Endothelial cell of umbilical vein (primary cell): ENCODE measurements around the gene TNIK. TPM values are rescaled to one million over a fixed set of nuclear protein-coding genes. Genes with fewer than 3 reads are reported as not detected.

Experiments used
- BruUV-seq: library from RNA; stranded (reverse); fragments of 400-500 nt; replicated peaks from 2 replicates; lab custom pipeline; 2021; lab: Mats Ljungman, UMichigan
- CTCF ChIA-PET: fragments of 300-600, 350-600 bp; sonication (Branson Sonifier 250); formaldehyde crosslinking; loops from one replicate; lab custom pipeline; 2021; ENCODE audit warnings: antibody characterized with exemption, inconsistent platforms; lab: Charles Lee
- POLR2A ChIA-PET: fragments of 300-600, 350-600 bp; sonication (Branson Sonifier 250); formaldehyde crosslinking; loops from one replicate; lab custom pipeline; 2021; ENCODE audit warnings: antibody characterized with exemption, inconsistent platforms; lab: Charles Lee
- DNase-seq: peaks from one replicate; pipeline ENCODE4 v3.0.0-alpha.2; 2011; ENCODE audit warnings: low read depth, low spot score
- FAIRE-seq: peaks from 2 replicates; lab custom pipeline; 2011; peaks lifted over from hg19 to GRCh38; lab: Jason Lieb, UNC
- H2AFZ ChIP-seq: 2 replicates; pipeline ENCODE4 v1.6.0; 2012; ENCODE audit warnings: low read depth, low read length, control low read depth, inconsistent platforms
- H3K27ac ChIP-seq: 2 replicates; pipeline ENCODE4 v1.5.1; 2011; ENCODE audit warnings: low read depth, mild to moderate bottlenecking, control low read depth, low read length, moderate library complexity; ENCODE audit not compliant: insufficient read depth
- H3K27me3 ChIP-seq, 2 experiments: 2 replicates each; pipeline versions ENCODE4 v1.6.0 to v1.6.1; 2011; ENCODE audit warnings: low read length in 2 of 2, mixed read lengths in 1 of 2; ENCODE audit not compliant: control insufficient read depth in 2 of 2, insufficient read depth in 2 of 2
- H3K36me3 ChIP-seq, 2 experiments: 2 replicates in 1 of 2; 3 replicates in 1 of 2; pipeline ENCODE4 v1.5.1; 2011; ENCODE audit warnings: low read length in 2 of 2, mild to moderate bottlenecking in 1 of 2, moderate library complexity in 1 of 2; ENCODE audit not compliant: control insufficient read depth in 2 of 2, insufficient read depth in 2 of 2; ENCODE audit errors: extremely low read depth in 1 of 2
- H3K4me1 ChIP-seq: 3 replicates; pipeline ENCODE4 v1.5.1; 2011; ENCODE audit warnings: mild to moderate bottlenecking, low read length; ENCODE audit not compliant: control insufficient read depth, insufficient read depth; ENCODE audit errors: extremely low read depth
- H3K4me2 ChIP-seq: 2 replicates; pipeline ENCODE4 v1.6.1; 2011; ENCODE audit warnings: low read length, control low read depth, mixed read lengths; ENCODE audit not compliant: insufficient read depth
- H3K4me3 ChIP-seq, 3 experiments: fragments of 200-600 bp in 1 of 3; sonication (generic), shearing (Covaris generic) in 1 of 3; replicated peaks in 1 of 3; 2 replicates each; pipeline ENCODE4 v1.5.1; 2011 to 2016; ENCODE audit warnings: control low read depth in 3 of 3, low read length in 3 of 3, mild to moderate bottlenecking in 2 of 3, inconsistent platforms in 1 of 3, low read depth in 1 of 3, moderate library complexity in 1 of 3; ENCODE audit not compliant: insufficient read depth in 1 of 3
- H3K79me2 ChIP-seq: 2 replicates; pipeline ENCODE4 v1.6.0; 2012; ENCODE audit warnings: low read length, inconsistent platforms; ENCODE audit not compliant: control insufficient read depth, insufficient read depth
- H3K9ac ChIP-seq: replicated peaks from 2 replicates; pipeline ENCODE3; 2011; ENCODE audit warnings: low read length, control low read depth; ENCODE audit not compliant: insufficient read depth; ENCODE audit errors: extremely low read depth
- H3K9me1 ChIP-seq: replicated peaks from 3 replicates; pipeline ENCODE4 v1.6.0; 2011; ENCODE audit warnings: mild to moderate bottlenecking, low read length; ENCODE audit not compliant: control insufficient read depth, insufficient read depth; ENCODE audit errors: extremely low read depth
- H3K9me3 ChIP-seq: replicated peaks from 2 replicates; pipeline ENCODE4 v1.5.1; 2012; ENCODE audit warnings: low read length, inconsistent platforms; ENCODE audit not compliant: control insufficient read depth, insufficient read depth
- H4K20me1 ChIP-seq: replicated peaks from 2 replicates; pipeline ENCODE3; 2011; ENCODE audit warnings: mild to moderate bottlenecking, low read length; ENCODE audit not compliant: control insufficient read depth, insufficient read depth; ENCODE audit errors: extremely low read depth
- FOS ChIP-seq: IDR thresholded peaks from 2 replicates; pipeline ENCODE4 v1.6.1; 2011; ENCODE audit warnings: mild to moderate bottlenecking, low read length, moderate library complexity, borderline replicate concordance; ENCODE audit not compliant: insufficient read depth
- GATA2 ChIP-seq: IDR thresholded peaks from 2 replicates; pipeline ENCODE4 v1.7.0; 2011; ENCODE audit warnings: low read depth, mild to moderate bottlenecking, moderate library complexity, mixed read lengths, low read length; ENCODE audit not compliant: insufficient read length, insufficient read depth
- JUN ChIP-seq: IDR thresholded peaks from 2 replicates; pipeline ENCODE4 v1.6.1; 2011; ENCODE audit warnings: borderline replicate concordance, low read depth; ENCODE audit not compliant: insufficient read length, insufficient read depth
- MAX ChIP-seq: IDR thresholded peaks from 2 replicates; pipeline ENCODE4 v1.6.1; 2011; ENCODE audit not compliant: insufficient read depth, insufficient read length
- MYC ChIP-seq: IDR thresholded peaks from one replicate; pipeline ENCODE4 v1.6.1; 2011; ENCODE audit warnings: mild to moderate bottlenecking, low read depth, low read length
- POLR2A ChIP-seq: IDR thresholded peaks from 2 replicates; pipeline ENCODE4 v1.6.1; 2012; ENCODE audit warnings: low read depth, mild to moderate bottlenecking, control low read depth, low read length
- POLR2AphosphoS5 ChIP-seq: IDR thresholded peaks from 2 replicates; pipeline ENCODE4 v1.6.1; 2012; ENCODE audit warnings: low read depth, mild to moderate bottlenecking, control low read depth, low read length, moderate library complexity; ENCODE audit not compliant: insufficient read depth
- dilution Hi-C: fragments of 300-500 bp; cut with MboI; formaldehyde crosslinking; loops from one replicate; pipeline ENCODE4 v1.15.0; 2019; ENCODE audit warnings: low sequenced_read_pairs; ENCODE audit not compliant: extremely low pct_ligation_motif_present
- intact Hi-C: fragments of 100-400 bp; cut with micrococcal nuclease; formaldehyde crosslinking; loops from one replicate; pipeline ENCODE4 v1.10.0; 2022
- polyA plus RNA-seq, 4 experiments: library from polyadenylated mRNA; depleted of rRNA in 3 of 4; stranded (reverse) in 3 of 4; unstranded in 1 of 4; fragments of >200 nt; gene quantifications; 2 replicates each; pipeline versions ENCODE4 v1.2.1 to v1.2.3, GENCODE V29; 2011 to 2012; ENCODE audit warnings: missing spikeins in 1 of 4
- total RNA-seq: library from RNA; stranded (reverse); gene quantifications from 2 replicates; pipeline ENCODE4 v1.2.3, GENCODE V29; 2021
- TF ChIP-seq, protein P1 (sequence below), 2 donors: IDR thresholded peaks; 1 replicate in 1 of 2; 2 replicates in 1 of 2; pipeline ENCODE4 v1.5.1; 2011; ENCODE audit warnings: low read length in 2 of 2, mild to moderate bottlenecking in 2 of 2, moderate library complexity in 2 of 2, control low read depth in 1 of 2, inconsistent platforms in 1 of 2, low read depth in 1 of 2; ENCODE audit not compliant: insufficient read depth in 1 of 2; ENCODE audit errors: extremely low read depth in 1 of 2

TNIK gene
- total and polyA plus RNA-seq, 2 donors (not counting 3 experiments of a cell fraction or from before 2014, with no cell fraction given): 10.9 to 39.7 TPM

DNA sequence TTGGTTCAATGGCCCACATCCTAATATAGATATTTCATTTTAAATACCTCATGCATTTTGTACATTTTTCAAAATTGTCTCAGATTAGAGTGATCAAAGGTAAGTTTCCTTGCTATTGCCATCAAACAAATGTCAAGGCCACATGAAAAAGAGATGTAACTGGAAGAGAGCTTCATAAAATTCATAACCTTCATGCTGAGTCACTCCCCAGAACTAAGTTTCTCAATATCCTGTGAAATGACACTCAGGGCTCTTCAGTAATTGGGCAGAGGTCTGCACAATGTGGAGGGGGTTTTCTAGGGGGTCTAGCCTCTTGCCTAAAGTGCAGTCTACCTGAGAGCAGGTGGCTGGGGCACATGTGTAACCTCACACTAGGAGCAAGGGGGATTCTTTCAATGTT lies 281.5 kb downstream of the TNIK start:
- Histone ChIP-seq H3K27me3 (no peaks in the 10 kb centered on the region), H3K79me2 (no peaks in the 10 kb centered on the region), H4K20me1 (no peaks in the 10 kb centered on the region), H3K36me3 (no peaks in the 10 kb centered on the region), H3K4me1 (peaks cover 12% of the 10 kb centered on the region), H3K4me3 (no peak overlapping the region), H3K9me1 (no peaks in the 10 kb centered on the region), H3K27ac (no peak overlapping the region), H2AFZ (no peak overlapping the region), H3K4me2 (no peak overlapping the region), H3K9ac (no peak overlapping the region), H3K9me3 (no peaks in the 10 kb centered on the region)
- DNase-seq (no peak), FAIRE-seq (no peak)
- intact Hi-C loops (no loop called here), dilution Hi-C loops (no loop called here)
- ChIA-PET POLR2A (no interaction called here), CTCF (no interaction called here)
- BruUV-seq: no TSS peak
- TF ChIP-seq FOS (no peak), GATA2 (no peak), POLR2AphosphoS5 (no peak)
- TF ChIP-seq, protein P1, sequence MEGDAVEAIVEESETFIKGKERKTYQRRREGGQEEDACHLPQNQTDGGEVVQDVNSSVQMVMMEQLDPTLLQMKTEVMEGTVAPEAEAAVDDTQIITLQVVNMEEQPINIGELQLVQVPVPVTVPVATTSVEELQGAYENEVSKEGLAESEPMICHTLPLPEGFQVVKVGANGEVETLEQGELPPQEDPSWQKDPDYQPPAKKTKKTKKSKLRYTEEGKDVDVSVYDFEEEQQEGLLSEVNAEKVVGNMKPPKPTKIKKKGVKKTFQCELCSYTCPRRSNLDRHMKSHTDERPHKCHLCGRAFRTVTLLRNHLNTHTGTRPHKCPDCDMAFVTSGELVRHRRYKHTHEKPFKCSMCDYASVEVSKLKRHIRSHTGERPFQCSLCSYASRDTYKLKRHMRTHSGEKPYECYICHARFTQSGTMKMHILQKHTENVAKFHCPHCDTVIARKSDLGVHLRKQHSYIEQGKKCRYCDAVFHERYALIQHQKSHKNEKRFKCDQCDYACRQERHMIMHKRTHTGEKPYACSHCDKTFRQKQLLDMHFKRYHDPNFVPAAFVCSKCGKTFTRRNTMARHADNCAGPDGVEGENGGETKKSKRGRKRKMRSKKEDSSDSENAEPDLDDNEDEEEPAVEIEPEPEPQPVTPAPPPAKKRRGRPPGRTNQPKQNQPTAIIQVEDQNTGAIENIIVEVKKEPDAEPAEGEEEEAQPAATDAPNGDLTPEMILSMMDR (IDR thresholded peaks at IDR 0.05; ENCODE audit: extremely low read depth in 1 of 2, insufficient read depth in 1 of 2, low read depth in 1 of 2, low read length in 2 of 2): no peak

DNA sequence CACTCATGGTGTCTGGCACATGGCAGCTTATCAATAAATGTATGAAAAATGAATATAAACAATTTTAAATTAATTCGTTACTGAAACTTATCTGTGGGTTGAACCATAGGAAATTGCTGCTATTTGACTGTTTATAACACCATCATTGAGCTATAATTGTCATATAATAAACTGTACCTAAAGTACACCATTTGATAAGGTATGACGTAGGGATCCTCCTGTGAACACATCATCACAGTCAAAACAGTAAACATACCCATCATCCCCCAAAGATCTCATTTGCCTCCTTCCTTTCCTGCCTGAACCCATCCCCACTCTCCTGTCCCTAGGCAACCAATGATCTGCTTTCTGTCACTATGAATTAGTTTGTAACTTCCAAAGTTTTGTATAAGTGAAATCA lies 282.7 kb downstream of the TNIK start:
- no peak overlapping the region for H3K4me2 ChIP-seq
- H3K9ac ChIP-seq: no peak overlapping the region
- no peak overlapping the region for H2AFZ ChIP-seq
- intact Hi-C loops: no loop called here
- FAIRE-seq (no peak), DNase-seq (no peak)
- POLR2A ChIA-PET: no interaction called here
- H3K4me1 ChIP-seq: peaks cover 3% of the 10 kb centered on the region
- no peaks in the 10 kb centered on the region for H3K79me2 ChIP-seq
- H3K9me3 ChIP-seq: no peaks in the 10 kb centered on the region
- no peaks in the 10 kb centered on the region for H3K27me3 ChIP-seq
- BruUV-seq: no TSS peak
- dilution Hi-C loops: no loop called here
- no peak overlapping the region for H3K27ac ChIP-seq
- H3K9me1 ChIP-seq: no peaks in the 10 kb centered on the region
- no peak for TF ChIP-seq MAX
- TF ChIP-seq MYC: no peak
- no peak for TF ChIP-seq POLR2A
- no peak for TF ChIP-seq JUN
- TF ChIP-seq FOS: no peak
- TF ChIP-seq, protein P1 (IDR thresholded peaks at IDR 0.05; ENCODE audit: extremely low read depth in 1 of 2, insufficient read depth in 1 of 2, low read depth in 1 of 2, low read length in 2 of 2): no peak
- no peaks in the 10 kb centered on the region for H4K20me1 ChIP-seq
- CTCF ChIA-PET: no interaction called here
- H3K36me3 ChIP-seq: no peaks in the 10 kb centered on the region
- H3K4me3 ChIP-seq: no peak overlapping the region
